Ishikawa (cell line): ENCODE measurements around the gene GALNT2.

ENCODE experiments used
- CEBPB ChIP-seq: IDR thresholded peaks from 2 replicates; pipeline ENCODE4 v1.6.1; 2012
- CREB1 ChIP-seq: IDR thresholded peaks from 2 replicates; pipeline ENCODE4 v1.6.1; 2012; ENCODE audit warnings: low read depth
- EGR1 ChIP-seq: IDR thresholded peaks from 2 replicates; pipeline ENCODE4 v1.6.1; 2012
- EP300 ChIP-seq: IDR thresholded peaks from 2 replicates; pipeline ENCODE4 v1.6.1; 2012; ENCODE audit warnings: borderline replicate concordance
- FOXM1 ChIP-seq: IDR thresholded peaks from 2 replicates; pipeline ENCODE4 v1.6.1; 2012; ENCODE audit warnings: low read depth, borderline replicate concordance
- MAX ChIP-seq: IDR thresholded peaks from 2 replicates; pipeline ENCODE4 v1.6.1; 2012
- NFIC ChIP-seq: IDR thresholded peaks from 2 replicates; pipeline ENCODE4 v1.6.1; 2012
- RAD21 ChIP-seq: IDR thresholded peaks from 2 replicates; pipeline ENCODE4 v1.6.1; 2012; ENCODE audit warnings: low read depth
- REST ChIP-seq: IDR thresholded peaks from 2 replicates; pipeline ENCODE4 v1.6.1; 2012; ENCODE audit warnings: low read depth, mild to moderate bottlenecking
- TAF1 ChIP-seq: IDR thresholded peaks from 2 replicates; pipeline ENCODE4 v1.6.1; 2012; ENCODE audit warnings: low read depth, mild to moderate bottlenecking
- TCF12 ChIP-seq: IDR thresholded peaks from 2 replicates; pipeline ENCODE4 v1.6.1; 2012; ENCODE audit warnings: low read depth
- TEAD4 ChIP-seq: IDR thresholded peaks from 2 replicates; pipeline ENCODE4 v1.6.1; 2012
- USF1 ChIP-seq: IDR thresholded peaks from 2 replicates; pipeline ENCODE4 v1.6.1; 2012
- YY1 ChIP-seq: IDR thresholded peaks from 2 replicates; pipeline ENCODE4 v1.6.1; 2012; ENCODE audit warnings: low read depth

Gene GALNT2

GRCh38 chr1:230278871-230279582 is 212.0 kb downstream of the GALNT2 start:
- TF ChIP-seq RAD21: no peak
- no peak for TF ChIP-seq YY1
- no peak for TF ChIP-seq EP300
- TF ChIP-seq TEAD4: no peak
- no peak for TF ChIP-seq EGR1
- no peak for TF ChIP-seq MAX

- TF ChIP-seq TCF12 (no peak), FOXM1 (no peak), REST (no peak), RAD21 (no peak), YY1 (no peak)
Observed at GRCh38 chr1:230279583-230279945, 212.5 kb downstream of the GALNT2 start.

GRCh38 chr1:230280054-230280795 is 213.2 kb downstream of the GALNT2 start:
- TF ChIP-seq FOXM1 (no peak), NFIC (no peak), TEAD4 (no peak), USF1 (no peak)

- TF ChIP-seq RAD21 (no peak), TCF12 (no peak), NFIC (no peak), TAF1 (no peak), YY1 (no peak), USF1 (no peak), EP300 (no peak), MAX (no peak), CEBPB (no peak), CREB1 (no peak), FOXM1 (no peak)
Observed at GRCh38 chr1:230280906-230281413, 213.9 kb downstream of the GALNT2 start.

GRCh38 chr1:230281556-230281955 is 214.5 kb downstream of the GALNT2 start:
- TF ChIP-seq MAX (no peak), EP300 (no peak), RAD21 (no peak), USF1 (no peak), NFIC (no peak), REST (no peak), TCF12 (no peak)

GRCh38 chr1:230282157-230282556 is 215.1 kb downstream of the GALNT2 start:
- TF ChIP-seq CREB1 (no peak), CEBPB (no peak), USF1 (no peak), MAX (no peak), FOXM1 (no peak), EGR1 (no peak), RAD21 (no peak), REST (no peak), TAF1 (no peak)
